ENCODE data around the gene CDKN2B-AS1. TPM values are rescaled to one million over a fixed set of nuclear protein-coding genes. Genes with fewer than 3 reads are reported as not detected.

CDKN2B-AS1 gene
- total and polyA plus RNA-seq, 2 of the 13 experiments (the other 11 are each of a cell fraction or from before 2014, with no cell fraction given) = 0.64 to 2.3 TPM

DNA sequence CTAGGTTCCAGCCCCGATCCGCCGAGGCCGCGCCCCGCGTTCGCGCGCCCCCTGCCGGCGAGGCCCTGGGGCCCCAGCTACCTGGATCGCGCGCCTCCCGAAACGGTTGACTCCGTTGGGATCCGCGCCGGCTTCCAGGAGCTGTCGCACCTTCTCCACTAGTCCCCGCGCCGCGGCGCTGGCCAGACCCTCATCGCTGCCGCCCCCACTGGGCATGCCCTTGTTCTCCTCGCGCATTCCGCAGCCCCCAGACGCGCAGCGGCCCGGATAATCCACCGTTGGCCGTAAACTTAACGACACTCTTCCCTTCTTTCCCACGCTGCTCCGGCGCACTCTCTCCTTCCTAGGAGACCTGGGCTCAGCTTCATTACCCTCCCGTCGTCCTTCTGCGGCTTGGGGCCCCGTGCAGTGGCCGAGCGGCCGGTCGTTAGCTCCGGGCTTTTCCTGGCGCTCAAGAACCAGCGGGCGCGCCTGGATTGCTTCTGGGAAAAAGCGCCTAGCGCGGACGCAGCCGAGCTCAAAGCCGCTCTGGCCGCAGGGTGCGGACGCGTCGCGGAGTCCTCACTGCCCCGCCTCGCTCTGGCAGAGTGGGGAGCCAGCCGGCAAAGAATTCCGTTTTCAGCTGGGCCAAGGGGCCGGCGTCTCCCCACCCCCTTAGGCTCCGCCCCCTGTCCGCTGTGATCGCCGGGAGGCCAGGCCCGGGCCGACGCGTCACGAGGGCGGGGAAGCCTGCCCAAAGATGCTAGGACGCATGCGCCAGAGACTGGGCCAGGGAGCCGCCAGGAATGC, 14.3 kb downstream of the CDKN2B-AS1 start, which contains the start of gene CDKN2B (continued):
- TF ChIP-seq, protein P1, sequence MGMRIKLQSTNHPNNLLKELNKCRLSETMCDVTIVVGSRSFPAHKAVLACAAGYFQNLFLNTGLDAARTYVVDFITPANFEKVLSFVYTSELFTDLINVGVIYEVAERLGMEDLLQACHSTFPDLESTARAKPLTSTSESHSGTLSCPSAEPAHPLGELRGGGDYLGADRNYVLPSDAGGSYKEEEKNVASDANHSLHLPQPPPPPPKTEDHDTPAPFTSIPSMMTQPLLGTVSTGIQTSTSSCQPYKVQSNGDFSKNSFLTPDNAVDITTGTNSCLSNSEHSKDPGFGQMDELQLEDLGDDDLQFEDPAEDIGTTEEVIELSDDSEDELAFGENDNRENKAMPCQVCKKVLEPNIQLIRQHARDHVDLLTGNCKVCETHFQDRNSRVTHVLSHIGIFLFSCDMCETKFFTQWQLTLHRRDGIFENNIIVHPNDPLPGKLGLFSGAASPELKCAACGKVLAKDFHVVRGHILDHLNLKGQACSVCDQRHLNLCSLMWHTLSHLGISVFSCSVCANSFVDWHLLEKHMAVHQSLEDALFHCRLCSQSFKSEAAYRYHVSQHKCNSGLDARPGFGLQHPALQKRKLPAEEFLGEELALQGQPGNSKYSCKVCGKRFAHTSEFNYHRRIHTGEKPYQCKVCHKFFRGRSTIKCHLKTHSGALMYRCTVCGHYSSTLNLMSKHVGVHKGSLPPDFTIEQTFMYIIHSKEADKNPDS (CRISPR knock-in tag; IDR thresholded peaks at IDR 0.05) = no peak
- TF ChIP-seq GABPA (IDR thresholded peaks at IDR 0.05; ENCODE audit: low read depth, low read length) = no peak
- TF ChIP-seq GABPA (CRISPR knock-in tag; IDR thresholded peaks at IDR 0.05; ENCODE audit: low read depth) = no peak
- TF ChIP-seq BRCA1 (CRISPR knock-in tag; IDR thresholded peaks at IDR 0.05) = peak; percentile 34; the same call in 1 of the 2 replicates
- TF ChIP-seq TAF15 (IDR thresholded peaks at IDR 0.05; ENCODE audit: low read depth, low read length, poor library complexity, severe bottlenecking) = no peak
- no peak for TF ChIP-seq ZNF816 (CRISPR knock-in tag; IDR thresholded peaks at IDR 0.05; ENCODE audit: borderline replicate concordance)
- TF ChIP-seq ZKSCAN8 (CRISPR knock-in tag; IDR thresholded peaks at IDR 0.05; ENCODE audit: borderline replicate concordance) = peak; percentile 43; the same call in 1 of the 2 replicates
- TF ChIP-seq, protein P2, sequence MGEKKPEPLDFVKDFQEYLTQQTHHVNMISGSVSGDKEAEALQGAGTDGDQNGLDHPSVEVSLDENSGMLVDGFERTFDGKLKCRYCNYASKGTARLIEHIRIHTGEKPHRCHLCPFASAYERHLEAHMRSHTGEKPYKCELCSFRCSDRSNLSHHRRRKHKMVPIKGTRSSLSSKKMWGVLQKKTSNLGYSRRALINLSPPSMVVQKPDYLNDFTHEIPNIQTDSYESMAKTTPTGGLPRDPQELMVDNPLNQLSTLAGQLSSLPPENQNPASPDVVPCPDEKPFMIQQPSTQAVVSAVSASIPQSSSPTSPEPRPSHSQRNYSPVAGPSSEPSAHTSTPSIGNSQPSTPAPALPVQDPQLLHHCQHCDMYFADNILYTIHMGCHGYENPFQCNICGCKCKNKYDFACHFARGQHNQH (CRISPR knock-in tag; IDR thresholded peaks at IDR 0.05) = peak; percentile 26
- peak; percentile 90 for TF ChIP-seq ZNF800 (CRISPR knock-in tag; IDR thresholded peaks at IDR 0.05)
- TF ChIP-seq XRCC5 (optimal IDR thresholded peaks at IDR 0.05; ENCODE audit: low read length) = peak; percentile 80
- no peak for TF ChIP-seq CREB3 (CRISPR knock-in tag; IDR thresholded peaks at IDR 0.05)
- no peak for TF ChIP-seq ZNF703 (CRISPR knock-in tag; IDR thresholded peaks at IDR 0.05; ENCODE audit: borderline replicate concordance)
- TF ChIP-seq, protein P3, sequence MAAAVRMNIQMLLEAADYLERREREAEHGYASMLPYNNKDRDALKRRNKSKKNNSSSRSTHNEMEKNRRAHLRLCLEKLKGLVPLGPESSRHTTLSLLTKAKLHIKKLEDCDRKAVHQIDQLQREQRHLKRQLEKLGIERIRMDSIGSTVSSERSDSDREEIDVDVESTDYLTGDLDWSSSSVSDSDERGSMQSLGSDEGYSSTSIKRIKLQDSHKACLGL (CRISPR knock-in tag; IDR thresholded peaks at IDR 0.05) = peak; percentile 67; the same call in 1 of the 2 replicates

Data from HepG2 (cell line).